ENCODE measurements around the gene EGFR.
A peak's percentile ranks its signal among the peaks of the same experiment; 100 is the strongest.

Gene EGFR

GRCh38 chr7:55149001-55149400 lies 130.2 kb downstream of the EGFR start:
- Histone ChIP-seq H3K36me3 (replicated peaks in 1 of 2; ENCODE audit: control insufficient read depth in 2 of 2, insufficient read depth in 2 of 2, low read length in 2 of 2) (peaks cover 0 to 34% of the 10 kb centered on the region in 2 donors), H2BK5ac (ENCODE audit: low read length) (no peak overlapping the region), H3K27ac (replicated peaks; ENCODE audit: low read length) (no peak overlapping the region), H3K27me3 (ENCODE audit: control insufficient read depth in 3 of 3, insufficient read depth in 3 of 3, low read depth in 1 of 3, low read length in 3 of 3) (no peaks in the 10 kb centered on the region), H3K4me2 (ENCODE audit: insufficient read depth, low read length, poor library complexity, severe bottlenecking) (no peak overlapping the region), H2BK12ac (ENCODE audit: low read length) (no peak overlapping the region), H2BK15ac (ENCODE audit: low read length) (no peak overlapping the region), H2BK120ac (ENCODE audit: low read depth, low read length) (no peak overlapping the region), H3K14ac (ENCODE audit: low read length) (no peak overlapping the region), H2AFZ (ENCODE audit: low read length) (no peak overlapping the region), H3K4ac (ENCODE audit: low read length) (no peak overlapping the region), H3K18ac (ENCODE audit: low read length) (no peak overlapping the region), H2AK5ac (ENCODE audit: low read depth, low read length) (no peak overlapping the region), H3K23ac (ENCODE audit: low read depth, low read length, poor library complexity) (no peak overlapping the region), H3K4me3 (ENCODE audit: low read length in 2 of 2) (no peak overlapping the region), H3K79me1 (ENCODE audit: low read depth, low read length) (no peaks in the 10 kb centered on the region), H3K9me3 (replicated peaks in 1 of 2; ENCODE audit: control insufficient read depth in 2 of 2, insufficient read depth in 1 of 2, low read depth in 1 of 2, low read length in 2 of 2) (no peaks in the 10 kb centered on the region), H4K91ac (ENCODE audit: low read depth, low read length, poor library complexity) (no peak overlapping the region), H3K4me1 (ENCODE audit: control insufficient read depth in 2 of 2, insufficient read depth in 1 of 2, low read depth in 1 of 2, low read length in 2 of 2) (peaks cover 0 to 3% of the 10 kb centered on the region in 2 donors), H3K9ac (ENCODE audit: low read depth, low read length, poor library complexity) (no peak overlapping the region), H4K8ac (ENCODE audit: low read depth, low read length) (no peak overlapping the region)
- no CpG with 5 or more reads among the region's 1 CpG for WGBS, 2 donors (ENCODE audit: extremely low coverage in 2 of 2, insufficient read length in 2 of 2, insufficient replicate concordance in 1 of 2)
- DNase-seq (ENCODE audit: low spot score), result no peak

- Histone ChIP-seq H3K9me3 (replicated peaks in 1 of 2; ENCODE audit: control insufficient read depth in 2 of 2, insufficient read depth in 1 of 2, low read depth in 1 of 2, low read length in 2 of 2) (no peaks in the 10 kb centered on the region), H3K79me1 (ENCODE audit: low read depth, low read length) (no peaks in the 10 kb centered on the region), H3K4me3 (ENCODE audit: low read length in 2 of 2) (no peak overlapping the region), H3K4me2 (ENCODE audit: insufficient read depth, low read length, poor library complexity, severe bottlenecking) (no peak overlapping the region), H2BK12ac (ENCODE audit: low read length) (no peak overlapping the region), H3K9ac (ENCODE audit: low read depth, low read length, poor library complexity) (no peak overlapping the region), H2BK120ac (ENCODE audit: low read depth, low read length) (no peak overlapping the region), H4K91ac (ENCODE audit: low read depth, low read length, poor library complexity) (no peak overlapping the region), H2BK5ac (ENCODE audit: low read length) (no peak overlapping the region), H4K8ac (ENCODE audit: low read depth, low read length) (no peak overlapping the region), H3K4ac (ENCODE audit: low read length) (no peak overlapping the region), H2BK15ac (ENCODE audit: low read length) (no peak overlapping the region), H3K14ac (ENCODE audit: low read length) (no peak overlapping the region), H3K23ac (ENCODE audit: low read depth, low read length, poor library complexity) (no peak overlapping the region), H2AFZ (ENCODE audit: low read length) (no peak overlapping the region), H3K18ac (ENCODE audit: low read length) (no peak overlapping the region), H2AK5ac (ENCODE audit: low read depth, low read length) (no peak overlapping the region), H3K36me3 (replicated peaks in 1 of 2; ENCODE audit: control insufficient read depth in 2 of 2, insufficient read depth in 2 of 2, low read length in 2 of 2) (peaks cover 0 to 40% of the 10 kb centered on the region in 2 donors), H3K4me1 (ENCODE audit: control insufficient read depth in 2 of 2, insufficient read depth in 1 of 2, low read depth in 1 of 2, low read length in 2 of 2) (no peaks in the 10 kb centered on the region), H3K27ac (replicated peaks; ENCODE audit: low read length) (no peak overlapping the region), H3K27me3 (ENCODE audit: control insufficient read depth in 3 of 3, insufficient read depth in 3 of 3, low read depth in 1 of 3, low read length in 3 of 3) (no peaks in the 10 kb centered on the region)
- DNase-seq (ENCODE audit: low spot score), result no peak
- WGBS, 2 donors (ENCODE audit: extremely low coverage in 2 of 2, insufficient read length in 2 of 2, insufficient replicate concordance in 1 of 2), result no CpG with 5 or more reads among the region's 13 CpGs
These were observed 131.3 kb downstream of the EGFR start for GRCh38 chr7:55150166-55150565.

- no CpG with 5 or more reads among the region's 8 CpGs for WGBS, 2 donors (ENCODE audit: extremely low coverage in 2 of 2, insufficient read length in 2 of 2, insufficient replicate concordance in 1 of 2)
- H3K4ac ChIP-seq (ENCODE audit: low read length), result no peak overlapping the region
- no peak overlapping the region for H3K27ac ChIP-seq (replicated peaks; ENCODE audit: low read length)
- H3K27me3 ChIP-seq (ENCODE audit: control insufficient read depth in 3 of 3, insufficient read depth in 3 of 3, low read depth in 1 of 3, low read length in 3 of 3), result no peaks in the 10 kb centered on the region
- H3K4me1 ChIP-seq (ENCODE audit: control insufficient read depth in 2 of 2, insufficient read depth in 1 of 2, low read depth in 1 of 2, low read length in 2 of 2), result no peaks in the 10 kb centered on the region
- no peak overlapping the region for H2BK120ac ChIP-seq (ENCODE audit: low read depth, low read length)
- no peak overlapping the region for H2AFZ ChIP-seq (ENCODE audit: low read length)
- no peak overlapping the region for H3K23ac ChIP-seq (ENCODE audit: low read depth, low read length, poor library complexity)
- H3K4me2 ChIP-seq (ENCODE audit: insufficient read depth, low read length, poor library complexity, severe bottlenecking), result no peak overlapping the region
- H2BK5ac ChIP-seq (ENCODE audit: low read length), result no peak overlapping the region
- H3K79me1 ChIP-seq (ENCODE audit: low read depth, low read length), result no peaks in the 10 kb centered on the region
- no peak overlapping the region for H3K14ac ChIP-seq (ENCODE audit: low read length)
- no peak overlapping the region for H3K18ac ChIP-seq (ENCODE audit: low read length)
- no peak overlapping the region for H3K4me3 ChIP-seq (ENCODE audit: low read length in 2 of 2)
- H4K8ac ChIP-seq (ENCODE audit: low read depth, low read length), result no peak overlapping the region
- H2BK12ac ChIP-seq (ENCODE audit: low read length), result no peak overlapping the region
- H2AK5ac ChIP-seq (ENCODE audit: low read depth, low read length), result no peak overlapping the region
- no peak overlapping the region for H4K91ac ChIP-seq (ENCODE audit: low read depth, low read length, poor library complexity)
- no peak for DNase-seq (ENCODE audit: low spot score)
- H3K9me3 ChIP-seq (replicated peaks in 1 of 2; ENCODE audit: control insufficient read depth in 2 of 2, insufficient read depth in 1 of 2, low read depth in 1 of 2, low read length in 2 of 2), result no peaks in the 10 kb centered on the region
- no peak overlapping the region for H2BK15ac ChIP-seq (ENCODE audit: low read length)
- no peak overlapping the region for H3K9ac ChIP-seq (ENCODE audit: low read depth, low read length, poor library complexity)
- peaks cover 0 to 44% of the 10 kb centered on the region in 2 donors for H3K36me3 ChIP-seq (replicated peaks in 1 of 2; ENCODE audit: control insufficient read depth in 2 of 2, insufficient read depth in 2 of 2, low read length in 2 of 2)
These were observed 132.1 kb downstream of the EGFR start for GRCh38 chr7:55150709-55151451.

GRCh38 chr7:55152516-55152915 lies 133.7 kb downstream of the EGFR start:
- Histone ChIP-seq H3K4me3 (ENCODE audit: low read length in 2 of 2) (no peak overlapping the region), H3K9ac (ENCODE audit: low read depth, low read length, poor library complexity) (no peak overlapping the region), H3K14ac (ENCODE audit: low read length) (no peak overlapping the region), H2BK5ac (ENCODE audit: low read length) (no peak overlapping the region), H2AK5ac (ENCODE audit: low read depth, low read length) (no peak overlapping the region), H3K79me1 (ENCODE audit: low read depth, low read length) (no peaks in the 10 kb centered on the region), H3K27ac (replicated peaks; ENCODE audit: low read length) (no peak overlapping the region), H4K8ac (ENCODE audit: low read depth, low read length) (no peak overlapping the region), H3K4me1 (ENCODE audit: control insufficient read depth in 2 of 2, insufficient read depth in 1 of 2, low read depth in 1 of 2, low read length in 2 of 2) (peaks cover 2 to 4% of the 10 kb centered on the region in 2 donors), H2BK120ac (ENCODE audit: low read depth, low read length) (no peak overlapping the region), H3K18ac (ENCODE audit: low read length) (peak overlapping the region; percentile 42), H3K36me3 (replicated peaks in 1 of 2; ENCODE audit: control insufficient read depth in 2 of 2, insufficient read depth in 2 of 2, low read length in 2 of 2) (peaks cover 0 to 45% of the 10 kb centered on the region in 2 donors), H3K4me2 (ENCODE audit: insufficient read depth, low read length, poor library complexity, severe bottlenecking) (no peak overlapping the region), H2AFZ (ENCODE audit: low read length) (no peak overlapping the region), H2BK12ac (ENCODE audit: low read length) (no peak overlapping the region), H2BK15ac (ENCODE audit: low read length) (no peak overlapping the region), H3K27me3 (ENCODE audit: control insufficient read depth in 3 of 3, insufficient read depth in 3 of 3, low read depth in 1 of 3, low read length in 3 of 3) (no peaks in the 10 kb centered on the region), H3K4ac (ENCODE audit: low read length) (no peak overlapping the region), H3K9me3 (replicated peaks in 1 of 2; ENCODE audit: control insufficient read depth in 2 of 2, insufficient read depth in 1 of 2, low read depth in 1 of 2, low read length in 2 of 2) (no peaks in the 10 kb centered on the region), H3K23ac (ENCODE audit: low read depth, low read length, poor library complexity) (no peak overlapping the region), H4K91ac (ENCODE audit: low read depth, low read length, poor library complexity) (no peak overlapping the region)
- no CpG with 5 or more reads among the region's 6 CpGs for WGBS, 2 donors (ENCODE audit: extremely low coverage in 2 of 2, insufficient read length in 2 of 2, insufficient replicate concordance in 1 of 2)
- no peak for DNase-seq (ENCODE audit: low spot score)
